ENCODE measurements around the gene PNPLA3. TPM values are rescaled to one million over a fixed set of nuclear protein-coding genes. Genes with fewer than 3 reads are reported as not detected.

PNPLA3 gene
- total and polyA plus RNA-seq, 4 donors, result 0.41 to 2.2 (median 0.99) TPM

GRCh38 chr22:43953988-43954785 is 30.6 kb downstream of the PNPLA3 start:
- peaks cover 5 to 16% (median 12%) of the 10 kb centered on the region in 5 donors for H3K4me1 ChIP-seq (ENCODE audit: control insufficient read depth in 5 of 5, insufficient read depth in 5 of 5, low read length in 5 of 5)
- no peak for TF ChIP-seq CTCF (IDR thresholded peaks at IDR 0.05; ENCODE audit: control extremely low read depth, extremely low read depth)
- ATAC-seq (ENCODE audit: insufficient read depth, low FRiP score), result no peak

GRCh38 chr22:43955040-43955882 is 31.7 kb downstream of the PNPLA3 start, which contains the start of gene SAMM50:
TSS of gene SAMM50 (plus strand) at chr22:43955442. CDS start at chr22:43955578, 136 bp downstream.
- Histone ChIP-seq H3K9me3 (ENCODE audit: control insufficient read depth in 4 of 4, insufficient read depth in 3 of 4, low read length in 3 of 4) (no peaks in the 10 kb centered on the region), H3K36me3 (ENCODE audit: control insufficient read depth in 4 of 4, insufficient read depth in 4 of 4, low read length in 4 of 4) (no peaks in the 10 kb centered on the region), H3K27me3 (ENCODE audit: control insufficient read depth in 3 of 3, insufficient read depth in 3 of 3, low read length in 2 of 3) (no peaks in the 10 kb centered on the region), H3K27ac (ENCODE audit: low read depth in 1 of 2, low read length in 1 of 2) (peak within 1 kb of the TSS; percentile 88 to 92), H3K4me3 (peak within 1 kb of the TSS; percentile 96), H3K9ac (ENCODE audit: insufficient read depth in 1 of 2, low read length in 2 of 2) (peak within 1 kb of the TSS; percentile 71 to 72), H3K4me1 (ENCODE audit: control insufficient read depth in 5 of 5, insufficient read depth in 5 of 5, low read length in 5 of 5) (peaks cover 5 to 16% (median 12%) of the 10 kb centered on the region in 5 donors)
- WGBS, 2 donors, result 0 to 1% methylated on average over 74 of the region's 74 CpGs
- ATAC-seq (ENCODE audit: insufficient read depth, low FRiP score) (peak; percentile 94), DNase-seq (peak; percentile 94 to 96 (median 95))
- no peak for TF ChIP-seq CTCF (IDR thresholded peaks at IDR 0.05; ENCODE audit: control extremely low read depth, extremely low read depth)

More at GRCh38 chr22:43953988-43954785, 30.6 kb downstream of the PNPLA3 start:
- no peaks in the 10 kb centered on the region for H3K9me3 ChIP-seq (ENCODE audit: control insufficient read depth in 4 of 4, insufficient read depth in 3 of 4, low read length in 3 of 4)
- H3K9ac ChIP-seq (ENCODE audit: insufficient read depth in 1 of 2, low read length in 2 of 2), result peak overlapping the region; percentile 54 to 72
- H3K4me3 ChIP-seq, result peak overlapping the region; percentile 96
- DNase-seq, result peak in 1 of 3 donors; percentile 1
- 33 to 35% methylated on average over 7 of the region's 7 CpGs for WGBS, 2 donors
- H3K27ac ChIP-seq (ENCODE audit: low read depth in 1 of 2, low read length in 1 of 2), result no peak overlapping the region
- no peaks in the 10 kb centered on the region for H3K36me3 ChIP-seq (ENCODE audit: control insufficient read depth in 4 of 4, insufficient read depth in 4 of 4, low read length in 4 of 4)
- no peaks in the 10 kb centered on the region for H3K27me3 ChIP-seq (ENCODE audit: control insufficient read depth in 3 of 3, insufficient read depth in 3 of 3, low read length in 2 of 3)

GRCh38 chr22:43955883-43956782 is 32.5 kb downstream of the PNPLA3 start:
- no peak for TF ChIP-seq CTCF (IDR thresholded peaks at IDR 0.05; ENCODE audit: control extremely low read depth, extremely low read depth)
- Histone ChIP-seq H3K4me3 (peak overlapping the region; percentile 96), H3K9me3 (ENCODE audit: control insufficient read depth in 4 of 4, insufficient read depth in 3 of 4, low read length in 3 of 4) (no peaks in the 10 kb centered on the region), H3K4me1 (ENCODE audit: control insufficient read depth in 5 of 5, insufficient read depth in 5 of 5, low read length in 5 of 5) (peaks cover 5 to 16% (median 12%) of the 10 kb centered on the region in 5 donors), H3K27me3 (ENCODE audit: control insufficient read depth in 3 of 3, insufficient read depth in 3 of 3, low read length in 2 of 3) (no peaks in the 10 kb centered on the region), H3K36me3 (ENCODE audit: control insufficient read depth in 4 of 4, insufficient read depth in 4 of 4, low read length in 4 of 4) (peaks cover 0 to 2% (median 0%) of the 10 kb centered on the region in 4 donors), H3K27ac (ENCODE audit: low read depth in 1 of 2, low read length in 1 of 2) (peak overlapping the region; percentile 88 to 92), H3K9ac (ENCODE audit: insufficient read depth in 1 of 2, low read length in 2 of 2) (peak overlapping the region; percentile 52 to 71)
- no peak for ATAC-seq (ENCODE audit: insufficient read depth, low FRiP score)
- no peak for DNase-seq
- WGBS, 2 donors, result 25 to 32% methylated on average over 17 of the region's 17 CpGs

Data from lung (tissue), 12 donors.